ENCODE data around the gene MRAS.

Gene MRAS

DNA sequence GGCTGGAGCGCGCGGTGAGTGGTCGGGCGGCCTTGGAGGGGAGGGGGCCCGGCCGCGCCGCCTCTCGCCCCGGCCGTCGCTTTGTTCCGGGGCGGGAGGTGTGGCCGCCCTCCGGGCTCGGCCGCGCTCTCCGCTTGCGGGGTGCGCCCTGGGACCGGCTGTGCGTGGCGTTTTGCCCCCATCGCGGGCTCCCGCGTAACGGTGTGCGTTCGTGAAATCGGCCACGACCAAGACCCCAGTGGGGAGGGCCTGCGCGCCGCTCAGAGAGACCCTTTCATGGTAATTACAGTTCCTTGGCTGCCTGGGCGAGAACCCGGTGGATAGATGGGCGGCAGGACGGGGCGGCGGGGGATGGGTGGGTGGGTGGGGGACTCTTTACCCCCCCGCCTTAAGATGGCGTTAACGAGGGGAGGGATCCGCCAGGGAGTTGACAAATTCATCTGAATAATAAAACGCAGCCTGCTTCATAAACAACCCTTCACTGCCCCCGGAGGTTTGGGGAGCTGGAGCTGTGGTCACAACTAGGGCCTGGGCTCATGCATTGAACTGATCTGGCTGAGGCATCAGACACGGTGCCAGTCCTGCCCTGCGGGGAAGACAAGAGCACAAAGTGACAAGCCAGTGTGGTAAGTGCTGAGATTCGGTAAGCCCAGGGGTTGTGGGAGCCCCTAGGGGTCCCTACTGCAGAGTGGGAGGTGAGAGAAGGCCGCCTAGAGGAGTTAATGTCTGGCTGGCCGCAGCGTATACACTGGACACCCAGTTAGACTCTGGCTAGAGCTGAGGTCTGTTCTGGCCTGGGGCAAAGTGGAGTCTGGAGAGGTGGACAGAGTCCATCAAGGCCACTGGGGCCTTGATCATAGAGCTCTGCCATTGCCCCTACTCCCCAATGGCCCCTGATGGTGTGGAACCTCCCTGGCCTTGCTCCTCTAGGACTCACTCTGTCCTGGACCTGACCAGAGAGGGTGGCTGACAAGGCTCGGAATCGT is 668 bp downstream of the MRAS start:
- H2AFZ ChIP-seq (ENCODE audit: low read depth, low read length, severe bottlenecking): no peak overlapping the region
- H3K4me2 ChIP-seq (ENCODE audit: low read depth, low read length, poor library complexity, severe bottlenecking): no peak overlapping the region
- H3F3A ChIP-seq (ENCODE audit: insufficient read depth): no peaks in the 10 kb centered on the region
- TF ChIP-seq EZH2phosphoT487 (conservative IDR thresholded peaks at IDR 0.05; ENCODE audit: low read length): no peak
- no peak for TF ChIP-seq CTCF (IDR thresholded peaks at IDR 0.05; ENCODE audit: insufficient read depth, low read length, poor library complexity, severe bottlenecking)
- no peak overlapping the region for H3K27ac ChIP-seq (ENCODE audit: low read depth, low read length)
- no peak overlapping the region for H3K4me3 ChIP-seq (ENCODE audit: insufficient read depth, low read length, poor library complexity, severe bottlenecking)
- no peaks in the 10 kb centered on the region for H4K20me1 ChIP-seq (ENCODE audit: low read depth, low read length)
- H3K27me3 ChIP-seq (ENCODE audit: low read length): no peaks in the 10 kb centered on the region
- no peaks in the 10 kb centered on the region for H3K79me2 ChIP-seq (ENCODE audit: insufficient read depth, low read length)
- no peaks in the 10 kb centered on the region for H3K9me2 ChIP-seq (replicated peaks; ENCODE audit: insufficient read depth, low read length)
- no peak overlapping the region for H3K9ac ChIP-seq (ENCODE audit: low read length)
- H3K36me3 ChIP-seq (ENCODE audit: low read length): no peaks in the 10 kb centered on the region
- H3K9me3 ChIP-seq (ENCODE audit: insufficient read depth, low read length): no peaks in the 10 kb centered on the region

DNA sequence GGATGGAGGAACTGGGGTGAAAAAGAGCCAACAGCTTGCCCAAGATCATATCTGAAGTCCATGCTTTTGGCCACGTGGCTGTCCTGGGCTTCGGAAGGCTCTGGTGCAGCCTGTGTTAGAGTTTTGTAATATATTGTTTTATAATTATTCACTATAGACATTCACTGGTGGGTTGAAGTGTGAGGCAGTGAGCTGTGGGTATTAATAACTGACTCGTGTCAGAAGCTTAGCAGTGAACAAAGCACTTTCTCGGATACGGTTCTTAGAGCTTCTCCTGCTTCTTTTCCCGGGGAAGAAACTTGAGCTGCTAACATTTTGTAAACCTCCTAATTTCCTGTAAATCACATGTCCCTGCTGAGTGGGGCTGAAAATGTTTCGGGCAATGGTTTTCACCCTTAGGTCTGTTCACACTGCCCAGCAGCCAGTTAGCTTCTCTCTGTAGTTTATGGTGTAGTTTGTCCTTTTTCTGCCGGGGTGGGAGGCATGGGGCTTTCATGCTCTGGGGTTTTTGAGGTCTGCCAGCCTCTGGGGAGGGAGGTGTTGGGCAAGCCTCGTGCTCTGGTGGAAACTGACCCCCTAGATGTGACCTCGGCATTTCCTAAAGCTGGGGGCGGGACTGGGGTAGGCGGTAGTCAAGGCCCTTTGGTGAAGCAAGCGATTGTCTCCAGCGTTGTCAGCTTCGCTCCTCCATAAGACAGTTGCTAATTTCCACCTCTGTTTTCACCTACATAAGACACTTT is 1.7 kb downstream of the MRAS start:
- TF ChIP-seq EZH2phosphoT487 (conservative IDR thresholded peaks at IDR 0.05; ENCODE audit: low read length): no peak
- no peak for TF ChIP-seq CTCF (IDR thresholded peaks at IDR 0.05; ENCODE audit: insufficient read depth, low read length, poor library complexity, severe bottlenecking)
- no peaks in the 10 kb centered on the region for H3K79me2 ChIP-seq (ENCODE audit: insufficient read depth, low read length)
- H3K9me2 ChIP-seq (replicated peaks; ENCODE audit: insufficient read depth, low read length): no peaks in the 10 kb centered on the region
- no peaks in the 10 kb centered on the region for H3K9me3 ChIP-seq (ENCODE audit: insufficient read depth, low read length)
- no peaks in the 10 kb centered on the region for H3K27me3 ChIP-seq (ENCODE audit: low read length)
- no peak overlapping the region for H3K27ac ChIP-seq (ENCODE audit: low read depth, low read length)
- no peak overlapping the region for H3K9ac ChIP-seq (ENCODE audit: low read length)
- H2AFZ ChIP-seq (ENCODE audit: low read depth, low read length, severe bottlenecking): no peak overlapping the region
- no peak overlapping the region for H3K4me3 ChIP-seq (ENCODE audit: insufficient read depth, low read length, poor library complexity, severe bottlenecking)
- no peaks in the 10 kb centered on the region for H3F3A ChIP-seq (ENCODE audit: insufficient read depth)
- H3K4me2 ChIP-seq (ENCODE audit: low read depth, low read length, poor library complexity, severe bottlenecking): no peak overlapping the region
- H3K36me3 ChIP-seq (ENCODE audit: low read length): no peaks in the 10 kb centered on the region
- H4K20me1 ChIP-seq (ENCODE audit: low read depth, low read length): no peaks in the 10 kb centered on the region

DNA sequence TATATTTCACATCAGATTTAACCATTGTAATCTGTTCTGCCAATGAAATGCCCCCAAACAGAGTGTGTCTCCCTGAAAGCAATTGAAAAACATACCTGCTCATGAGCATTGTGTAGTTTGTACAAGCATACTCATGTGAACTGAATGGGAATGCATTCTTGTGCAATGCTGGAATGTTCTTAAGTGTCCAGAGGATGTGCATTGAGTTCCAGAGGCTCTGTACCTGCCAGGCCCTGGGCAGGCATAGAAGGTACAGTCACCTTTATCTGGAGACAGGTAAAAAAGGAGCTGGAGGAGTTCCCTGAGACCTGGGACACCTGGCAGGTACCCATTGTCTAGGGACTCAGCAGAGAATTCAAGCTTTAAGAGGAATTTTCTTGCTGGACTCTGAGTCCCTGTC is 2.8 kb downstream of the MRAS start:
- Histone ChIP-seq H3K4me3 (ENCODE audit: insufficient read depth, low read length, poor library complexity, severe bottlenecking) (no peak overlapping the region), H3F3A (ENCODE audit: insufficient read depth) (no peaks in the 10 kb centered on the region), H3K79me2 (ENCODE audit: insufficient read depth, low read length) (no peaks in the 10 kb centered on the region), H3K27ac (ENCODE audit: low read depth, low read length) (no peak overlapping the region), H3K9me3 (ENCODE audit: insufficient read depth, low read length) (no peaks in the 10 kb centered on the region), H3K27me3 (ENCODE audit: low read length) (no peaks in the 10 kb centered on the region), H4K20me1 (ENCODE audit: low read depth, low read length) (no peaks in the 10 kb centered on the region), H3K9me2 (replicated peaks; ENCODE audit: insufficient read depth, low read length) (no peaks in the 10 kb centered on the region), H2AFZ (ENCODE audit: low read depth, low read length, severe bottlenecking) (no peak overlapping the region), H3K9ac (ENCODE audit: low read length) (no peak overlapping the region), H3K36me3 (ENCODE audit: low read length) (no peaks in the 10 kb centered on the region), H3K4me2 (ENCODE audit: low read depth, low read length, poor library complexity, severe bottlenecking) (no peak overlapping the region)
- TF ChIP-seq EZH2phosphoT487 (conservative IDR thresholded peaks at IDR 0.05; ENCODE audit: low read length) (no peak), CTCF (IDR thresholded peaks at IDR 0.05; ENCODE audit: insufficient read depth, low read length, poor library complexity, severe bottlenecking) (no peak)

Data from SU-DHL-6 (cell line).